Neural cell (in vitro differentiated cells): Measurements from ENCODE around the gene MYCBP. TPM values are rescaled to one million over a fixed set of nuclear protein-coding genes. Genes with fewer than 3 reads are reported as not detected.

Experiments
- H2AFZ ChIP-seq: fragments of 200-600, 300-800 bp; sonication (generic), shearing (Covaris generic); 2 replicates; pipeline ENCODE4 v1.6.0; 2014; ENCODE audit warnings: low read depth, mild to moderate bottlenecking, antibody characterized with exemption, low read length, moderate library complexity
- H3F3A ChIP-seq: fragments of 200-600 bp; shearing (Covaris generic); 2 replicates; pipeline ENCODE4 v1.6.1; 2016; ENCODE audit warnings: mild to moderate bottlenecking, moderate library complexity, mixed read lengths, antibody characterized with exemption, low read length; ENCODE audit not compliant: insufficient read depth, poor library complexity, severe bottlenecking
- H3K27ac ChIP-seq: fragments of 200-600, 300-800 bp; sonication (generic), shearing (Covaris generic); 2 replicates; pipeline ENCODE4 v1.5.1; 2014; ENCODE audit warnings: mild to moderate bottlenecking, low read length, moderate library complexity
- H3K27me3 ChIP-seq: fragments of 300-800, 200-600 bp; sonication (generic), shearing (Covaris generic); 2 replicates; pipeline ENCODE4 v1.6.0; 2014; ENCODE audit warnings: mild to moderate bottlenecking, low read depth, low read length, moderate library complexity; ENCODE audit not compliant: insufficient read depth
- H3K36me3 ChIP-seq: fragments of 300-800, 200-600 bp; sonication (generic), shearing (Covaris generic); 2 replicates; pipeline ENCODE4 v1.5.1; 2014; ENCODE audit warnings: mild to moderate bottlenecking, antibody characterized with exemption, low read length, moderate library complexity; ENCODE audit not compliant: insufficient read depth
- H3K4me2 ChIP-seq: fragments of 300-800, 200-600 bp; sonication (generic), shearing (Covaris generic); 2 replicates; pipeline ENCODE4 v1.6.0; 2014; ENCODE audit warnings: mild to moderate bottlenecking, low read length
- H3K4me3 ChIP-seq: fragments of 300-800, 200-600 bp; sonication (generic), shearing (Covaris generic); 2 replicates; pipeline ENCODE4 v1.5.1; 2014; ENCODE audit warnings: mild to moderate bottlenecking, low read length, moderate library complexity
- H3K79me2 ChIP-seq: fragments of 200-600 bp; shearing (Covaris generic); replicated peaks from 2 replicates; pipeline ENCODE4 v1.6.0; 2014; ENCODE audit warnings: mild to moderate bottlenecking, low read length, moderate library complexity; ENCODE audit not compliant: insufficient read depth
- H3K9ac ChIP-seq: fragments of 300-800, 200-600 bp; sonication (generic), shearing (Covaris generic); 2 replicates; pipeline ENCODE4 v1.6.1; 2016; ENCODE audit warnings: mild to moderate bottlenecking, low read length, mixed read lengths
- H3K9me2 ChIP-seq: fragments of 200-600 bp; shearing (Covaris generic); 2 replicates; pipeline ENCODE4 v1.6.1; 2016; ENCODE audit warnings: mild to moderate bottlenecking, low read length, mixed read lengths; ENCODE audit not compliant: insufficient read depth
- H3K9me3 ChIP-seq: fragments of 200-600, 300-800 bp; sonication (generic), shearing (Covaris generic); 2 replicates; pipeline ENCODE4 v1.6.1; 2016; ENCODE audit warnings: mild to moderate bottlenecking, mixed run types, low read length, moderate library complexity, mixed read lengths
- H4K20me1 ChIP-seq: fragments of 200-600 bp; shearing (Covaris generic); 2 replicates; pipeline ENCODE4 v1.6.1; 2016; ENCODE audit warnings: mild to moderate bottlenecking, mixed run types; ENCODE audit not compliant: insufficient read depth
- EP300 ChIP-seq: fragments of 450-650 bp; conservative IDR thresholded peaks from 2 replicates; pipeline ENCODE4 v1.6.1; 2014; ENCODE audit warnings: antibody characterized with exemption, mild to moderate bottlenecking, moderate library complexity; ENCODE audit not compliant: poor library complexity, severe bottlenecking
- EZH2 ChIP-seq: fragments of 200-600, 300-800 bp; shearing (Covaris generic), sonication (generic); IDR thresholded peaks from 2 replicates; pipeline ENCODE4 v1.6.1; 2014; ENCODE audit warnings: antibody characterized with exemption, low read length, borderline replicate concordance, mild to moderate bottlenecking; ENCODE audit not compliant: insufficient read depth, poor library complexity, severe bottlenecking
- MXI1 ChIP-seq: fragments of 450-650 bp; conservative IDR thresholded peaks from 2 replicates; pipeline ENCODE4 v1.6.1; 2014; ENCODE audit warnings: antibody characterized with exemption, mild to moderate bottlenecking; ENCODE audit not compliant: poor library complexity, severe bottlenecking
- POLR2AphosphoS5 ChIP-seq: IDR thresholded peaks from 2 replicates; pipeline ENCODE4 v1.6.1; 2012
- RAD21 ChIP-seq: fragments of 450-650 bp; conservative IDR thresholded peaks from 2 replicates; pipeline ENCODE4 v1.6.1; 2014; ENCODE audit warnings: antibody characterized with exemption, mild to moderate bottlenecking, moderate library complexity
- SMC3 ChIP-seq: fragments of 450-650 bp; conservative IDR thresholded peaks from 2 replicates; pipeline ENCODE4 v1.6.1; 2014; ENCODE audit warnings: antibody characterized with exemption, mild to moderate bottlenecking, moderate library complexity; ENCODE audit not compliant: poor library complexity
- TAF1 ChIP-seq: IDR thresholded peaks from 2 replicates; pipeline ENCODE4 v1.6.1; 2012; ENCODE audit warnings: low read depth
- polyA plus RNA-seq: library from polyadenylated mRNA; depleted of rRNA; stranded (reverse); fragments of >200 nt; gene quantifications from 2 replicates; pipeline ENCODE4 v1.2.3, GENCODE V29; 2014
- TF ChIP-seq, protein P1 (sequence below): fragments of 450-650 bp; IDR thresholded peaks from 2 replicates; pipeline ENCODE4 v1.5.1; 2014; ENCODE audit warnings: antibody characterized with exemption, mild to moderate bottlenecking, moderate library complexity; ENCODE audit not compliant: poor library complexity, severe bottlenecking
- TF ChIP-seq, protein P2 (sequence below): IDR thresholded peaks from 2 replicates; pipeline ENCODE4 v1.6.1; 2012; ENCODE audit warnings: borderline replicate concordance

MYCBP gene
- polyA plus RNA-seq, 1 donor from 2014 or later: 3.0 TPM

DNA sequence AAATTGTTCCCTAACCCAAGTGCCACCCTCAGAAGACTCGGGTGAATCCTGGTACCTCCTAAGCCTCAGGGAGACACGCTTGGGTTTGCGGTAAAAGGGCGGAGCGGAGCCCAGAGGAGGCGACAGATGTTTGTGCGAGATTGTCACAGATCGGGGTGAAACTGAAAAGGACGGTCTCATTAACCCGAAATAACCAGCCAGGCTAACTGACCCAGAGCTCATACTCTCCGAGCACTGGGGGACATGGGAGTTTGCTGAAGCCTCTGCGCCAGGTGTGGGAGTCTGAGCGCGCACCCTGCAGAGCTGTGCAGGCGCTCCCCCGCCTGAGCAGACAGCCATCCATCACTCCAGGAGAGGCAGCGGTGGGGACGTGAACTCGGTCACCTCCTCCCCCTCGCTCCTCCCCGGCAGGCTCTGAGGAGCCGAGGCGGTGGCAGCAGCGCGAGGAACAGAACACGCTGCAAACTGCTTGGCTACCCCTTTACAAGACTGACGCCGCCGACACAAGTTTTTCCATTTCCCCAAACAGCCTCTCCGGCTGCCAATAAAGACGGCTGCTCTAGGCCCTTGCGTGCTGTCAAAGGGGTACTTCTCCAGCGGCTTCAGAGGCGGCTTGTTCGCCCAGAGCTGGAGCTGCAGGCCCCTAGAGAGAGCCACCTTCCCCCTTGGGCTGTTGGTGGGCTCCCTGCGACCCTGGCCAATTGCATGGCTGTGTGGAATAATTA, 57.1 kb downstream of the MYCBP start:
- Histone ChIP-seq H3K4me3 (no peak overlapping the region), H2AFZ (no peak overlapping the region)

DNA sequence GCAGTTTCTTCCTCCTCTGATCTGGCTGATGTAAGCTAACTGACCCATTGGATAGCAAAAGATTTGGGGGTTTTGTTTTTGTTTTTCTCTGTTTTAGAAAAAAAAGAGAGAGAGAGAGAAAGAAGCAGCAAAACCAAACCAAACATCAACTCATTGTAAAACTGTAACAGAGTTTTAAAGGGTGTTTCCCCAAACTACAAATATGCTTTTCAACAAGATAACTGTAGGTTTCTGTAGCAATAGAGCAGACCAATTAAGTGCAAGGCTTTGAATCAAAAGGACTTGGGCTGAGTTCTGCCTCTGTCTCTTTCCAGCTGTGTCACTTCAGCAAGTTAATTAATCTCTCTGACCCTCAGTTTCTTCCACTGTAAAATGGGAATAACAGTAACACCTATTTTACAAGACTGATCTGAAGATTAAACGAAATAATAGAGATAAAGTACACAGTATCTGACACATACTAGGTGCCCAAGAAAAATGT, 58.1 kb downstream of the MYCBP start:
- no peak overlapping the region for H3K4me3 ChIP-seq
- H3K9me2 ChIP-seq: no peaks in the 10 kb centered on the region
- H3K27me3 ChIP-seq: peaks cover 15% of the 10 kb centered on the region
- H4K20me1 ChIP-seq: no peaks in the 10 kb centered on the region
- H3K36me3 ChIP-seq: no peaks in the 10 kb centered on the region
- H2AFZ ChIP-seq: no peak overlapping the region
- no peak overlapping the region for H3K27ac ChIP-seq
- no peak overlapping the region for H3K4me2 ChIP-seq
- TF ChIP-seq POLR2AphosphoS5: no peak
- no peak overlapping the region for H3K9ac ChIP-seq
- H3F3A ChIP-seq: no peaks in the 10 kb centered on the region
- no peaks in the 10 kb centered on the region for H3K9me3 ChIP-seq
- H3K79me2 ChIP-seq: no peaks in the 10 kb centered on the region

More for the DNA sequence above, 57.1 kb downstream of the MYCBP start:
- H3K9me2 ChIP-seq: no peaks in the 10 kb centered on the region
- TF ChIP-seq, protein P1, sequence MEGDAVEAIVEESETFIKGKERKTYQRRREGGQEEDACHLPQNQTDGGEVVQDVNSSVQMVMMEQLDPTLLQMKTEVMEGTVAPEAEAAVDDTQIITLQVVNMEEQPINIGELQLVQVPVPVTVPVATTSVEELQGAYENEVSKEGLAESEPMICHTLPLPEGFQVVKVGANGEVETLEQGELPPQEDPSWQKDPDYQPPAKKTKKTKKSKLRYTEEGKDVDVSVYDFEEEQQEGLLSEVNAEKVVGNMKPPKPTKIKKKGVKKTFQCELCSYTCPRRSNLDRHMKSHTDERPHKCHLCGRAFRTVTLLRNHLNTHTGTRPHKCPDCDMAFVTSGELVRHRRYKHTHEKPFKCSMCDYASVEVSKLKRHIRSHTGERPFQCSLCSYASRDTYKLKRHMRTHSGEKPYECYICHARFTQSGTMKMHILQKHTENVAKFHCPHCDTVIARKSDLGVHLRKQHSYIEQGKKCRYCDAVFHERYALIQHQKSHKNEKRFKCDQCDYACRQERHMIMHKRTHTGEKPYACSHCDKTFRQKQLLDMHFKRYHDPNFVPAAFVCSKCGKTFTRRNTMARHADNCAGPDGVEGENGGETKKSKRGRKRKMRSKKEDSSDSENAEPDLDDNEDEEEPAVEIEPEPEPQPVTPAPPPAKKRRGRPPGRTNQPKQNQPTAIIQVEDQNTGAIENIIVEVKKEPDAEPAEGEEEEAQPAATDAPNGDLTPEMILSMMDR: no peak
- TF ChIP-seq TAF1 (no peak), EP300 (no peak), SMC3 (no peak), MXI1 (no peak), POLR2AphosphoS5 (no peak), RAD21 (no peak), EZH2 (no peak)
- TF ChIP-seq, protein P2, sequence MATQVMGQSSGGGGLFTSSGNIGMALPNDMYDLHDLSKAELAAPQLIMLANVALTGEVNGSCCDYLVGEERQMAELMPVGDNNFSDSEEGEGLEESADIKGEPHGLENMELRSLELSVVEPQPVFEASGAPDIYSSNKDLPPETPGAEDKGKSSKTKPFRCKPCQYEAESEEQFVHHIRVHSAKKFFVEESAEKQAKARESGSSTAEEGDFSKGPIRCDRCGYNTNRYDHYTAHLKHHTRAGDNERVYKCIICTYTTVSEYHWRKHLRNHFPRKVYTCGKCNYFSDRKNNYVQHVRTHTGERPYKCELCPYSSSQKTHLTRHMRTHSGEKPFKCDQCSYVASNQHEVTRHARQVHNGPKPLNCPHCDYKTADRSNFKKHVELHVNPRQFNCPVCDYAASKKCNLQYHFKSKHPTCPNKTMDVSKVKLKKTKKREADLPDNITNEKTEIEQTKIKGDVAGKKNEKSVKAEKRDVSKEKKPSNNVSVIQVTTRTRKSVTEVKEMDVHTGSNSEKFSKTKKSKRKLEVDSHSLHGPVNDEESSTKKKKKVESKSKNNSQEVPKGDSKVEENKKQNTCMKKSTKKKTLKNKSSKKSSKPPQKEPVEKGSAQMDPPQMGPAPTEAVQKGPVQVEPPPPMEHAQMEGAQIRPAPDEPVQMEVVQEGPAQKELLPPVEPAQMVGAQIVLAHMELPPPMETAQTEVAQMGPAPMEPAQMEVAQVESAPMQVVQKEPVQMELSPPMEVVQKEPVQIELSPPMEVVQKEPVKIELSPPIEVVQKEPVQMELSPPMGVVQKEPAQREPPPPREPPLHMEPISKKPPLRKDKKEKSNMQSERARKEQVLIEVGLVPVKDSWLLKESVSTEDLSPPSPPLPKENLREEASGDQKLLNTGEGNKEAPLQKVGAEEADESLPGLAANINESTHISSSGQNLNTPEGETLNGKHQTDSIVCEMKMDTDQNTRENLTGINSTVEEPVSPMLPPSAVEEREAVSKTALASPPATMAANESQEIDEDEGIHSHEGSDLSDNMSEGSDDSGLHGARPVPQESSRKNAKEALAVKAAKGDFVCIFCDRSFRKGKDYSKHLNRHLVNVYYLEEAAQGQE: no peak
- H3K27me3 ChIP-seq: peaks cover 15% of the 10 kb centered on the region
- H3K36me3 ChIP-seq: no peaks in the 10 kb centered on the region
- H3K79me2 ChIP-seq: no peaks in the 10 kb centered on the region
- no peaks in the 10 kb centered on the region for H3K9me3 ChIP-seq
- H4K20me1 ChIP-seq: no peaks in the 10 kb centered on the region
- H3K4me2 ChIP-seq: no peak overlapping the region
- no peaks in the 10 kb centered on the region for H3F3A ChIP-seq
- no peak overlapping the region for H3K9ac ChIP-seq
- no peak overlapping the region for H3K27ac ChIP-seq
